Mammary epithelial cell (primary cell): ENCODE measurements around the gene VIPR2.

Experiments used
- CTCF ChIP-seq, 2 donors: IDR thresholded peaks in 1 of 2; conservative IDR thresholded peaks in 1 of 2; 2 replicates each; pipeline ENCODE4 v1.5.1; 2011 to 2012; ENCODE audit warnings: inconsistent platforms in 2 of 2, low read length in 2 of 2, mild to moderate bottlenecking in 2 of 2, control low read depth in 1 of 2, low read depth in 1 of 2; ENCODE audit not compliant: insufficient read depth in 1 of 2; ENCODE audit errors: extremely low read depth in 1 of 2
- EZH2 ChIP-seq: IDR thresholded peaks from 2 replicates; pipeline ENCODE4 v1.6.1; 2012; ENCODE audit warnings: low read length, inconsistent platforms, borderline replicate concordance

- TF ChIP-seq CTCF (conservative IDR thresholded peaks at IDR 0.05 in 1 of 2, IDR thresholded peaks at IDR 0.05 in 1 of 2; ENCODE audit: extremely low read depth in 1 of 2, insufficient read depth in 1 of 2, low read depth in 1 of 2, low read length in 2 of 2) (no peak), EZH2 (no peak)
Measured at GRCh38 chr7:159126311-159127260, 18.1 kb downstream of the VIPR2 start.
